GM18858 (cell line): ENCODE data around the gene BRME1.

Experiments
- ATAC-seq: cut with Tn5 transposase; IDR thresholded peaks from one replicate; pipeline ENCODE4 v1.9.1; 2021; ENCODE audit not compliant: unreplicated experiment

The BRME1 gene

DNA sequence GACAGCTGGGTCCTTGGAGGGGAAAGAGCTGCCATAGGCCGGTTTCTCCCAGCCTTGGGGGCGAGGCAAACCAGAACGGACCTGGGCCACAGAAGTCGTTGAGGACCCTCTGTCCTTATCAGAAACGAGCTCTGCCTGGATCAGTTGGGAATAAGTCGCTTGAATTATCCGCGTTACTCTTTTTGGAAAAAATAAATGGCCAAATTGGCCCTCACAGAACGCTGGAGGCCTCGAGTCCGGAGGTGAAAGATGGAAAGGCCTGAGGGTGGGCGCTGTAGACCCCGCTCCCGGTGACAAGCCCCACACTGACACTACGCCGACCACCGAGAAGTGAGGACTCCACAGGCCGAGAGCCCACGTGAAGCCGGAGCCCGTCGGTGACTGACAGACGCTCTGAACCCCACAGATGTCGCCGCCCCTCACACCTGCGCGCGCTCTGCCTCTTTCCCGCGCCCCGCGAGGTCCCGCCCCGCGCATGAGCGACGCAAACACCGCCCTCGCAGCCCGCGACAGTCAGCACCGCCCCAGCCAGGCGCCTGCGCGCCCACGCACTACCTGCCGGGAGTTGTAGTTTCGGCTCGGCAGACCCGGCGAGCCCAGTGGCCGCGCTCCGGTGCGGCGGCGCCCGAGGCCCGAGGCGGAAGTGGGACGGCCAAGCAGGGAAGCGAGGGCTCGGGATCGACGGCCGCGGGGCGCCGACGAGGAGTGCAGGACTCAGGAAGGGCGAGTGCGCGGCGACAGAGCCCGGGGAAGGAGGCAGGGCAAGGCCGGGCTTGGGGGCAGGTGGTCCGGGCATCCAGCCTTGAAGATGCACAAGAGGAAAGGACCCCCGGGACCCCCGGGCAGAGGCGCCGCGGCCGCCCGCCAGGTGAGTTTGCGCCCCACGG is at the start of gene BRME1, which contains the start of gene CC2D1A:
Gene BRME1 (minus strand): TSS at position 484 of the 887 bp plus-strand sequence. CDS start 1,225 bp downstream, outside the sequence.
Gene CC2D1A (plus strand): TSS at position 568 of the 887 bp plus-strand sequence. CDS start 241 bp downstream, at position 809.
- peak; percentile 76 for ATAC-seq

DNA sequence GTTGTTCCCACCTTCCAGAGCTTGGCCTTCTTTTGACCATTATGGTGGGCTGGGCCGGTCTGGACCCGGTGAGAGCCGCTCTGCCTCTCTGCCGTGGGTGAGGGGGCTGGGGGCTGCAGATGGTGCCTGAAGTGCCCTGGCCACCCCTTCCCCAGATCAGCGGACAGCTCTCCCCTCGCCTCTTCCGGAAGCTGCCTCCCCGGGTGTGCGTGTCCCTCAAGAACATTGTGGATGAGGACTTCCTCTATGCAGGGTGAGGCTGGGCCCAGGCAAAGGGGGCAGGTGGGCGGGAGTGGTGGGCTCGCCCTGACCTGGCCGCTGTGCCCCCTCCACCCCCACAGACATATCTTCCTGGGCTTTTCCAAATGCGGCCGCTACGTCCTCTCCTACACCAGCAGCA is 48.3 kb upstream of the BRME1 start:
- ATAC-seq = no peak

DNA sequence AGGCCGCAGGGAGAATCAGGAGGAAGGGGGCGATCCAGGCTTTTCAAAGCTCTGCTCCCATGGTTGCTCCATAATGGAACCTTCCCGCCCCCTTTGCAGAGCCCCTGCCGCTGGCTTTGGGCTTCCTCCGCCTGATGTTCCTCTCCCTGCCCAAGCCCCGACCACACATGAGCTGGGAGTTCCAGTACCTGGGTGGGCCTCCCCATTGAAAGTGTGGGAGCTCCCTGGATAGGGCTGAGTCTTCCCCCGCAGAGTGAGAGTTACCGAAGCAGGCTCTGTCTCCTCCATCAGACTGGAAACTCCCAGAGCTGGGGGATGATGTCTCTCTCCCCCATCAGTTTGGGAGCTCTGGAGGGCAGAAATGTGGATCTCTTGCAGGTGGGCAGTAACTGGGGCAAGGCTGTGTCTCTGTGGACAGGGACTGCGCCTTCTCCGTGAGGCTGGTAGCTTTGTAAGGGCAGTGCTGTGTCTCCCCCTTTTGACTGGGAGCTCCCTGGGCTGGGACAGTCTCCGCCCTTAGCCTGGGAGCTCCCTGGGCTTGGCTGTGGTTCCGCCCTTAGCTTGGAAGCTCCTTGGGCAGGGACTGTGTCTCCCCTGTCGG is 47.1 kb upstream of the BRME1 start:
- no peak for ATAC-seq

GRCh38 chr19:13952154-13952930 is 46.4 kb upstream of the BRME1 start, which contains the start of gene DCAF15:
Gene DCAF15 (plus strand): TSS chr19:13952509. CDS start chr19:13952513, 4 bp downstream.
- peak; percentile 96 for ATAC-seq

DNA sequence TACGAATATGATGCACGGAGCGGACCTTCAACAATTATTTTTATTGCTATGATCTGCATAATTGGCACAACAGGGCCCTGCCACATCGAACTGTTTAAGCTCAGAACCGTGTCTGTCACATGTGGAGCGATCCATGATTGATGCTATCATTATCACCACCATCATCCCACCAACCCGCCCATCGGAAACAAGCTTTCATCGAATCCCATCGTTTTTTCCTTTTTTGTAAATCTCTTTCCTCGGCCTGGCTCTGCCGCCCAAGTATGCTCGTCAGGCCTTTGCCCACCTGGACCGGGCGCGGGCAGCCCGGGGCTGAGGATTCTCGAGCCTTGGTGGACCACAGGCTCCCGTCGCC is 45.9 kb upstream of the BRME1 start:
- ATAC-seq = no peak

- no peak for ATAC-seq
Observed at GRCh38 chr19:13951043-13951442, 45.1 kb upstream of the BRME1 start.

- ATAC-seq = no peak
Observed at GRCh38 chr19:13946414-13946813, 40.5 kb upstream of the BRME1 start.

DNA sequence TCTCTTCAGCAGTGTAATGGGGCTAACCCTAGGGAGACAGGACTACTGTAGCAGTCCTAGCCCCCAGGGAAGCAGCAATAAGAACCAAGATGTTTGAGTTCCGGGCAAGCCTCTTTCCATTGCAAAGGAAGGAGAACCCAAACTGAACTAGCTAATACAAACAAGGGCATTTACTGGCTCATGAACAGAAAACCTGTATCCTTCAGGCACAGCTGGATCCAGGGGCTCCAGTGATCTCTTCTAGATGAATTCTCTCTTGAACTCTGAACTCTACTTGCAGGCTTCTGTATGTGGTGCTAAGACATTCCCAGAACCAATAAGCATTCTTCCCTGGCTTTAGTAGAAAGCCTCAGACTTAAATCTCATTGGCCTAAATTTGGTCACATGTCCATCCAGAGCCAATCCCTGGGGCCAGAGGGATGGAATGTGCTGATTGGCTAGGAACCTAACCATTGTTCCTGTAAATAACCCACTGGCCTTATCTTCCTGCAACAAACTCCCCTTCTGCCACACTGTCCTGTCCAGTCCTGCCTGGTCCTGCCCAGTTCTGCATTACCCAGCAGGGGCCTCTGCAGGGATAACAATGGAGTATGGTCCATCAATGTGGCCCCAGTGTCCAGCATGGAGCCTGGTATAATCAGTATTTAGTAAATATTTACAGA is 36.2 kb upstream of the BRME1 start:
- no peak for ATAC-seq

GRCh38 chr19:13938301-13939064 is 32.6 kb upstream of the BRME1 start, which contains the start of gene PODNL1:
Gene PODNL1 (minus strand): TSS chr19:13938417. CDS start chr19:13938181, 236 bp downstream.
- ATAC-seq = no peak

GRCh38 chr19:13937479-13938300 is 31.8 kb upstream of the BRME1 start:
- no peak for ATAC-seq

- no peak for ATAC-seq
Observed at GRCh38 chr19:13935765-13936510, 30.0 kb upstream of the BRME1 start.

GRCh38 chr19:13934785-13935109 is 28.8 kb upstream of the BRME1 start:
- ATAC-seq = no peak

DNA sequence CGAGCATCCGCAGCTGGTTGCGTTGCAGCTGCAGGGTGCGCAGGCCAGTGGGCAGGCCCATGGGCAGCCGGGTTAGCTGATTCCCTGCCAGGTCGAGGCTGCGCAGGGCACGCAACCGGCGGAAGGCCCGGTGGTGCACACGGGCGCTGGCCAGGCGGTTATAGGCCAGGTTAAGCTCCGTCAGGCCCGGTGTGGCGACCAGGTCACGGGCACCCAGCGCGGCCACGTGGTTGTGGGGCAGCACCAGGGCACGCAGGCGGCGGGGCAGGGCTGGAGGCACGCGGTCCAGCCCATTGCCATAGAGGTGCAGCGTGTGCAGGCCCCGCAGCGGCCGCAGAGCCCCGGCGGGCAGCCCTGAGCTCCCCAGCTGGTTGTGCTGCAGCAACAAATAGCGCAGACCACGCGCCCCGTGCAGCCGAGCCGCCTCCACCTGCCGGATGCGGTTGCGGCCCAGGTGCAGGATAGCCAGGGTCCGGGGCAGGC is 27.0 kb upstream of the BRME1 start:
- ATAC-seq = no peak

- no peak for ATAC-seq
Observed at GRCh38 chr19:13932149-13932637, 26.3 kb upstream of the BRME1 start.

DNA sequence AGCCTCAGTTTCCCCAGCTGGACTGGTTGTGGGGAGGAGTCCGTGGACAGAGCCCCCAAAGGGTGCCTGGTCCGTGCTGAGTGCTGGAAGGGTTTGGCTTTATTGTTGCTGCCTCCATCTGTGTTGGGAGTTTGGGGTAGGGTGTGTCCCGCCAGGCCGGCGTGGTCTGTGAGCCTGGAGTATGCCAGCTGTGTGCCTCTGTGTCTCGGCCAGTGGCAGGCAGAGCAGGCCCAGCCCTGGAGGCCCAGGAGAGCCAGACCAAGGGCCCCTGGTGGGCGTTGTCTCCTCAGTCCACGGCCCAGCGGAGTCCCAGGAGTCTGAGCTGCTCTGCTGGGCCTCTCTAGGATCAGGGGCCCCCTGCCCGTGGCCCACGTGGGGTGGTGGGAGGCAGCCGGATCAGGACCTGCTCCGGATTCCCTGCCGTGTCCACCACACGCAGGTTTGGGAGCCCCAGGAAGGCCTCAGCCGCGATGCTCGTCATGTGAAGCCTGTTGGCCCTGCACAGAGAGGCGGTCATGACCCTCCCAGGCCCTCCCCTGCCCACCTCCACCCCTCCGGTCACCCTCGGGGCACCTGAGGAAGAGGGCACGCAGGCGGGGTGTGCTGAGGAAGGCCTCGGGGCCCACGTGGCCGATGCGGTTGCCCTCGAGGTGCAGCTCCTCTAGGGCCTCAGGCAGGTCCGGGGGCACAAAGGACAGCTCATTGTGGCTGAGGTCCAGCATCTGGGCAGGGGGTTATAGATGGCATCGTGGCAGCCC is 25.7 kb upstream of the BRME1 start:
- ATAC-seq = no peak

GRCh38 chr19:13930402-13930801 is 24.5 kb upstream of the BRME1 start:
- no peak for ATAC-seq

DNA sequence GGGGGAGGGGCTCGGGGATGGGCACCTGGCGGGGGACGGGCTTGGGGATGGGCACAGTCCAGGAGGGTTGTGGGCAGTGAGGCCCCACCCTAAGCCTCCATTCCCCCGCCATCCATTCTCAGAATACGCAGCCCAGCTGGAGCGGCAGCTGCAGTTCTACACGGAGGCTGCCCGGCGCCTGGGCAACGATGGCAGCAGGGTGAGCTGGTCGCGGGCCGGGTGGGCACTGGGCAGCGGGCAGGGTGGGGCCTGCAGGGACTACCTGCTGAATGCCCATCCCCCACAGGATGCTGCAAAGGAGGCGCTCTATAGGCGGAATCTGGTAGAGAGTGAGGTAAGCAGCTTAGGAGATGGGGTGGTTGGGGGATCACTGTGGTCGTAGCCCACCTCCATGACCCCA is 24.0 kb upstream of the BRME1 start:
- no peak for ATAC-seq

DNA sequence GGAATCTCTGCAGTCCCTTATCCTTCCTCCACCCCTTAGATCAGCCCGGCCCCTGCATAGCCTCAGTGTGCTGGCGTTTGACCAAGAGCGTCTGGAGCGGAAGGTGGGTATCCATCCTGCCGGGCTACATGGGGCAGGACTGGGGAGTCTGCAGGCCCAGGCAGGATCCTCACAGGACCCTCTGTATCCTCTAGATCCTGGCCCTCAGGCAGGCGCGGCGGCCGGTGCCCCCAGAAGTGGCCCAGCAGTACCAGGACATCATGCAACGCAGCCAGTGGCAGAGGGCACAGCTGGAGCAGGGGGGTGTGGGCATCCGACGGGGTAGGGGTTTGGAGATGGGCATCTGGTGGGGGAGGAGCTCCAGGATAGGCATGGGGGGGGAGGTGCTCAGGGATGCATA is 23.4 kb upstream of the BRME1 start:
- no peak for ATAC-seq
